HEK293T (cell line): Measurements from ENCODE around the gene ELL3.
"Not testable (repeated sequence)": the region's sequence is repeated elsewhere in the genome, so short reads cannot be mapped to it uniquely, and the experiment has no call there.

Experiments
- ARNT ChIP-seq: fragments of 450-650 bp; IDR thresholded peaks from 2 replicates; pipeline ENCODE4 v1.6.1; 2017; ENCODE audit warnings: mild to moderate bottlenecking
- ELF4 ChIP-seq: fragments of 450-650 bp; IDR thresholded peaks from 2 replicates; pipeline ENCODE4 v1.6.1; 2017; ENCODE audit warnings: antibody characterized with exemption
- FOXA1 ChIP-seq: fragments of 450-650 bp; IDR thresholded peaks from 2 replicates; pipeline ENCODE4 v1.6.1; 2016; ENCODE audit warnings: mild to moderate bottlenecking
- FOXK2 ChIP-seq: fragments of 450-650 bp; IDR thresholded peaks from 2 replicates; pipeline ENCODE4 v1.6.1; 2016; ENCODE audit warnings: mild to moderate bottlenecking
- SUZ12 ChIP-seq: fragments of 450-650 bp; IDR thresholded peaks from 2 replicates; pipeline ENCODE4 v1.6.1; 2016; ENCODE audit warnings: mild to moderate bottlenecking

DNA sequence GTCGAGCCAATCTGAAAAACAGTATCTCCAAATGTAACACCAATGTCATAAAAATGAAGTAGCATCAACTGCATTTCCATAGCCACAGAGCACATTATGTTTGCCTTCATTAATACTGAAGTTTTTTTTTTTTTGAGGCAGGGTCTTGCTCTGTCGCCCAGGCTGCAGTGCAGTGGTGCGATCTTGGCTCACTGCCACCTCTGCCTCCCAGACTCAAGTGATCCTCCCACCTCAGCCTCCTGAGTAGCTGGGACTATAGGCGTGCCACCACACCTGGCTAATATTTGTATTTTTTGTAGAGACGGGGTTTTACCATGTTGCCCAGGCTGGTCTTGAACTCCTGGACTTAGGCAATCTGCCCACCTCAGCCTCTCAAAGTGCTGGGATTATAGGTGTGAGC is 38.3 kb upstream of the ELL3 start:
- TF ChIP-seq FOXK2, SUZ12, FOXA1, ELF4, ARNT: not testable (repeated sequence)
